Colonic mucosa (tissue), 4 donors: ENCODE results near the gene RAX. TPM values are rescaled to one million over a fixed set of nuclear protein-coding genes. Genes with fewer than 3 reads are reported as not detected.

Experiments
- DNase-seq: peaks from one replicate; pipeline ENCODE4 v3.0.0-alpha.2; 2020
- H3K27ac ChIP-seq: fragments of 200-600 bp; one replicate; pipeline ENCODE4 v1.8.0; 2021
- H3K27me3 ChIP-seq: fragments of 200-600 bp; one replicate; pipeline ENCODE4 v1.8.0; 2021
- H3K36me3 ChIP-seq: fragments of 200-600 bp; one replicate; pipeline ENCODE4 v1.8.0; 2021
- H3K4me1 ChIP-seq: fragments of 200-600 bp; one replicate; pipeline ENCODE4 v1.8.0; 2021; ENCODE audit warnings: mild to moderate bottlenecking
- H3K4me3 ChIP-seq: fragments of 200-600 bp; one replicate; pipeline ENCODE4 v1.8.0; 2021
- H3K9ac ChIP-seq, 2 donors: one replicate each; pipeline ENCODE4 v1.7.0; 2013; ENCODE audit warnings: control low read depth in 2 of 2, low read depth in 2 of 2, low read length in 2 of 2
- H3K9me3 ChIP-seq: fragments of 200-600 bp; one replicate; pipeline ENCODE4 v1.8.0; 2021
- CTCF ChIP-seq: fragments of 200-600 bp; IDR thresholded peaks from one replicate; pipeline ENCODE4 v1.8.0; 2022; ENCODE audit warnings: antibody characterized with exemption, mild to moderate bottlenecking
- intact Hi-C: fragments of 100-400 bp; cut with DNase I; formaldehyde crosslinking; loops from one replicate; pipeline ENCODE4 v1.14.1; 2022
- total RNA-seq, 2 donors: library from RNA; stranded (reverse); fragmentation: NEBNext Ultra II Directional in 1 of 2; extraction: Animal tissue kit (Norgen Biotek cat#: 25700) in 1 of 2; gene quantifications; one replicate each; pipeline ENCODE4 v1.2.1, GENCODE V29; 2021
- donor health status: healthy.
- donor health status: DM: no; HTN: no; CAD: no.
- donor health status: DM: no; HTN: no; CAD: no.

Gene RAX
- total RNA-seq, 2 donors from 2014 or later, result not detected

GRCh38 chr18:59279722-59280121, 6.5 kb upstream of the RAX start:
- H3K36me3 ChIP-seq, result no peaks in the 10 kb centered on the region
- H3K27me3 ChIP-seq, result peaks cover 15% of the 10 kb centered on the region
- no peaks in the 10 kb centered on the region for H3K9me3 ChIP-seq
- no peaks in the 10 kb centered on the region for H3K4me1 ChIP-seq
- no peak overlapping the region for H3K27ac ChIP-seq
- H3K4me3 ChIP-seq, result no peak overlapping the region
- TF ChIP-seq CTCF, result no peak
- H3K9ac ChIP-seq, result no peak overlapping the region
- DNase-seq, result no peak
- intact Hi-C loops, result no loop called here

DNA sequence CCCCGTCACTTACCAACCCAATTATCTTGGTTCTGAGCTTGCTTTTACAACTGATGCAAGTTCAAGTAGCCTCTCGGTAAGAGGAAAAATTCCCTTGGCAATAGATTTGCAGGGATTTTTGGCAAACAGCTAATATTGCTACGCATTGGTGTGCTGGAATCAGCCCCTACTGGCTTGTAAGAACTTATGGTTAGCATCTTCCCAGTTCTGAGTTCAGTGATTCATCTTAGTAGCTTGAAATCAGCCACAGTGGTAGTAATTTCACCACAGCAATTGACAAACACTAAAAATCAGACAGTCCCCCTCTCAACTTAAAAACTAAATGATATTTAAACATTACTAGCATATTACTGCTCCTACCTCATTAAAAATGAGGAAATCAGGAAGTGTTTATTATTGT, 5.9 kb upstream of the RAX start:
- Histone ChIP-seq H3K4me1 (no peaks in the 10 kb centered on the region), H3K9ac (no peak overlapping the region), H3K4me3 (no peak overlapping the region), H3K36me3 (no peaks in the 10 kb centered on the region), H3K9me3 (no peaks in the 10 kb centered on the region), H3K27ac (no peak overlapping the region), H3K27me3 (peaks cover 21% of the 10 kb centered on the region)
- DNase-seq, result no peak
- TF ChIP-seq CTCF, result no peak
- intact Hi-C loops, result no loop called here

- Histone ChIP-seq H3K4me3 (no peak overlapping the region), H3K27ac (no peak overlapping the region), H3K36me3 (no peaks in the 10 kb centered on the region), H3K27me3 (peaks cover 23% of the 10 kb centered on the region), H3K4me1 (no peaks in the 10 kb centered on the region), H3K9ac (no peak overlapping the region), H3K9me3 (no peaks in the 10 kb centered on the region)
- DNase-seq, result no peak
- no peak for TF ChIP-seq CTCF
- intact Hi-C loops, result no loop called here
Measured at GRCh38 chr18:59278793-59279192, 5.5 kb upstream of the RAX start.

- Histone ChIP-seq H3K4me3 (no peak overlapping the region), H3K27ac (no peak overlapping the region), H3K9ac (no peak overlapping the region), H3K36me3 (no peaks in the 10 kb centered on the region), H3K27me3 (peaks cover 49% of the 10 kb centered on the region), H3K9me3 (no peaks in the 10 kb centered on the region), H3K4me1 (no peaks in the 10 kb centered on the region)
- DNase-seq, result no peak
- TF ChIP-seq CTCF, result no peak
- intact Hi-C loops, result no loop called here
Measured at GRCh38 chr18:59276047-59276446, 2.8 kb upstream of the RAX start.

DNA sequence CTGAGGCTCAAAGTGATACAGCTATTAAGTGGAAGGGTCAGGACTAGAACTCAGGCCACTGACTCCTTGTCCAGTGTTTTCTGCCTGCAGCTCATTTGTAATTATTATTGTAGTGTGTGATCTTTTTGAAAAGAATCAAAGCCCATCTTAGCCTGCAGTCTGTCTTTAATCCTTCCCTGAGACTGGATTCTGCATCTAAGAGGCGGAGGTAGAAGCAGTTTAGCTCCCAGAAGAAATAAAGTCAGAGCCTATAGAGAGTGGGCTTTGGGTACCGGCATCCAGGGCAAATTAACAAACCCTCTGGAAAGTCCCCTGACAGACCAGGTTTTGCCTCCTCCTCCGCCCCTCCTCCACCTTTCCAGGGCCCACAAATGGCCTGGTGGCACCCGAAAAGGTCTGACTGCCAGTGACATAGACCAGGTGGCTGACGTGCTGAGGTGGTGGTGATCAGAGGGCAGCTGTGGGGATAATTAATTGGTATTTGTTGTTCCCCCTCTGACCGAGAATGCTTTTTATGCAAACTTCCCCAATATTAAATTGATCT, 2.2 kb upstream of the RAX start:
- H3K36me3 ChIP-seq, result no peaks in the 10 kb centered on the region
- no peaks in the 10 kb centered on the region for H3K4me1 ChIP-seq
- H3K4me3 ChIP-seq, result no peak overlapping the region
- H3K27ac ChIP-seq, result no peak overlapping the region
- H3K27me3 ChIP-seq, result peaks cover 55% of the 10 kb centered on the region
- no peaks in the 10 kb centered on the region for H3K9me3 ChIP-seq
- TF ChIP-seq CTCF, result no peak
- intact Hi-C loops, result no loop called here
- no peak overlapping the region for H3K9ac ChIP-seq
- no peak for DNase-seq
